22Rv1 (cell line): ENCODE data around the gene PDCD1LG2.

Experiments used
- ZFX ChIP-seq: fragments of 450-650 bp; IDR thresholded peaks from 2 replicates; pipeline ENCODE4 v1.6.1; 2017; ENCODE audit warnings: antibody characterized with exemption, borderline replicate concordance
- TF ChIP-seq, protein P1 (sequence below): fragments of 450-650 bp; IDR thresholded peaks from 2 replicates; pipeline ENCODE4 v1.5.1; 2017; ENCODE audit warnings: mild to moderate bottlenecking

DNA sequence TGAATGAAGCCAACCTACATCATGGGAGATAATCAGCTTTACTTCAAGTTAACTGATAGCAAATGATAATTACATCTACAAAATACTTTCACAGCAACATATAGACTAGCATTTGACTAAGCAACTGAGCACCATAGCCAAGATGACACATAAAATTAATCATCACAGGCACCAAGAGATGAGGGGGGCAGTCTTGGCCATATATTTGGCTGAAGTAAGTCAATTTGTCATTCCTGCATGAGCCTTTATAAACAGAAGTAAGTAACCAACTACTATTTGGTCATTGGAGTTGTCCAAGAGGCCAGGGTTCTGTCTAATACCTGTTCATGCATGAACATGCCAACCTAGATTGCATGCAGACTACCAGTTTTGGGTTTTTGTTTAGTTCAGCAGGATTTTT lies 53.6 kb downstream of the PDCD1LG2 start:
- TF ChIP-seq, protein P1, sequence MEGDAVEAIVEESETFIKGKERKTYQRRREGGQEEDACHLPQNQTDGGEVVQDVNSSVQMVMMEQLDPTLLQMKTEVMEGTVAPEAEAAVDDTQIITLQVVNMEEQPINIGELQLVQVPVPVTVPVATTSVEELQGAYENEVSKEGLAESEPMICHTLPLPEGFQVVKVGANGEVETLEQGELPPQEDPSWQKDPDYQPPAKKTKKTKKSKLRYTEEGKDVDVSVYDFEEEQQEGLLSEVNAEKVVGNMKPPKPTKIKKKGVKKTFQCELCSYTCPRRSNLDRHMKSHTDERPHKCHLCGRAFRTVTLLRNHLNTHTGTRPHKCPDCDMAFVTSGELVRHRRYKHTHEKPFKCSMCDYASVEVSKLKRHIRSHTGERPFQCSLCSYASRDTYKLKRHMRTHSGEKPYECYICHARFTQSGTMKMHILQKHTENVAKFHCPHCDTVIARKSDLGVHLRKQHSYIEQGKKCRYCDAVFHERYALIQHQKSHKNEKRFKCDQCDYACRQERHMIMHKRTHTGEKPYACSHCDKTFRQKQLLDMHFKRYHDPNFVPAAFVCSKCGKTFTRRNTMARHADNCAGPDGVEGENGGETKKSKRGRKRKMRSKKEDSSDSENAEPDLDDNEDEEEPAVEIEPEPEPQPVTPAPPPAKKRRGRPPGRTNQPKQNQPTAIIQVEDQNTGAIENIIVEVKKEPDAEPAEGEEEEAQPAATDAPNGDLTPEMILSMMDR, result no peak
- no peak for TF ChIP-seq ZFX
